GM19463 (cell line): ENCODE measurements around the gene MAP2K5.
"Not testable (repeated sequence)": the region's sequence is repeated elsewhere in the genome, so short reads cannot be mapped to it uniquely, and the experiment has no call there.

Source experiments
- ATAC-seq: cut with Tn5 transposase; IDR thresholded peaks from one replicate; pipeline ENCODE4 v1.9.1; 2021; ENCODE audit warnings: mild to moderate bottlenecking, moderate library complexity; ENCODE audit not compliant: unreplicated experiment

The MAP2K5 gene

GRCh38 chr15:67646847-67647246 lies 104.3 kb downstream of the MAP2K5 start:
- ATAC-seq = no peak

GRCh38 chr15:67652586-67652985 lies 110.1 kb downstream of the MAP2K5 start:
- ATAC-seq = no peak

GRCh38 chr15:67660446-67660845 lies 117.9 kb downstream of the MAP2K5 start:
- no peak for ATAC-seq

GRCh38 chr15:67660874-67661606 lies 118.5 kb downstream of the MAP2K5 start:
- no peak for ATAC-seq

- ATAC-seq = no peak
Observed at GRCh38 chr15:67670647-67671305, 128.3 kb downstream of the MAP2K5 start.

- not testable (repeated sequence) for ATAC-seq
Observed at GRCh38 chr15:67672834-67673233, 130.3 kb downstream of the MAP2K5 start.

GRCh38 chr15:67674983-67675382 lies 132.5 kb downstream of the MAP2K5 start:
- ATAC-seq = no peak

- no peak for ATAC-seq
Observed at GRCh38 chr15:67678089-67678488, 135.6 kb downstream of the MAP2K5 start.

GRCh38 chr15:67678993-67679392 lies 136.5 kb downstream of the MAP2K5 start:
- ATAC-seq = no peak

GRCh38 chr15:67680641-67681040 lies 138.1 kb downstream of the MAP2K5 start:
- no peak for ATAC-seq

GRCh38 chr15:67685008-67685599 lies 142.6 kb downstream of the MAP2K5 start:
- ATAC-seq = no peak

- ATAC-seq = no peak
Observed at GRCh38 chr15:67685716-67686115, 143.2 kb downstream of the MAP2K5 start.

GRCh38 chr15:67690936-67691335 lies 148.4 kb downstream of the MAP2K5 start:
- no peak for ATAC-seq

- ATAC-seq = no peak
Observed at GRCh38 chr15:67691450-67691849, 148.9 kb downstream of the MAP2K5 start.

GRCh38 chr15:67692573-67692972 lies 150.1 kb downstream of the MAP2K5 start:
- no peak for ATAC-seq

GRCh38 chr15:67696087-67696486 lies 153.6 kb downstream of the MAP2K5 start:
- ATAC-seq = no peak

GRCh38 chr15:67700023-67700422 lies 157.5 kb downstream of the MAP2K5 start:
- ATAC-seq = no peak

GRCh38 chr15:67701669-67702068 lies 159.2 kb downstream of the MAP2K5 start:
- ATAC-seq = no peak

- no peak for ATAC-seq
Observed at GRCh38 chr15:67707520-67708283, 165.2 kb downstream of the MAP2K5 start.

- ATAC-seq = no peak
Observed at GRCh38 chr15:67708500-67708899, 166.0 kb downstream of the MAP2K5 start.

- no peak for ATAC-seq
Observed at GRCh38 chr15:67715170-67715569, 172.7 kb downstream of the MAP2K5 start.
